H1 (cell line): ENCODE measurements around the gene ARHGAP18. TPM values are rescaled to one million over a fixed set of nuclear protein-coding genes. Genes with fewer than 3 reads are reported as not detected.

Experiments used
- FOSL1 ChIP-seq: IDR thresholded peaks from 2 replicates; pipeline ENCODE4 v1.6.1; 2011; ENCODE audit warnings: mild to moderate bottlenecking, low read depth, low read length, moderate library complexity; ENCODE audit not compliant: insufficient read depth
- GABPA ChIP-seq: IDR thresholded peaks from 2 replicates; pipeline ENCODE4 v1.6.1; 2011; ENCODE audit warnings: mild to moderate bottlenecking, low read length, moderate library complexity, borderline replicate concordance; ENCODE audit not compliant: insufficient read depth
- POU5F1 ChIP-seq: IDR thresholded peaks from 2 replicates; pipeline ENCODE4 v1.6.1; 2011; ENCODE audit warnings: low read depth, mild to moderate bottlenecking, low read length, moderate library complexity
- polyA plus RNA-seq, 7 experiments: library from polyadenylated mRNA; depleted of rRNA in 3 of 7; stranded (reverse) in 5 of 7; unstranded in 2 of 7; fragments of >200 nt in 5 of 7; fragments of 200-250 nt in 2 of 7; gene quantifications; 1 replicate in 5 of 7; 2 replicates in 1 of 7; 4 replicates in 1 of 7; pipeline versions ENCODE4 v1.2.1 to v1.2.3, GENCODE V29; 2011 to 2013; ENCODE audit warnings: missing spikeins in 2 of 7, mixed read lengths in 2 of 7
- total RNA-seq: library from RNA; stranded (reverse); fragmentation: NEBNext Ultra II Directional; extraction: Animal tissue kit (Norgen Biotek cat#: 25700); gene quantifications from 2 replicates; pipeline ENCODE4 v1.2.1, GENCODE V29; 2021
- TF ChIP-seq, protein P1 (sequence below): IDR thresholded peaks from 2 replicates; pipeline ENCODE4 v1.6.1; 2012; ENCODE audit warnings: inconsistent platforms
- TF ChIP-seq, protein P2 (sequence below): IDR thresholded peaks from 2 replicates; pipeline ENCODE4 v1.6.1; 2011; ENCODE audit warnings: low read length, improper control_type of control experiment

Gene ARHGAP18
- total and polyA plus RNA-seq, 2 of the 8 experiments (the other 6 are each of a cell fraction or from before 2014, with no cell fraction given): 0.83 to 4.5 TPM

DNA sequence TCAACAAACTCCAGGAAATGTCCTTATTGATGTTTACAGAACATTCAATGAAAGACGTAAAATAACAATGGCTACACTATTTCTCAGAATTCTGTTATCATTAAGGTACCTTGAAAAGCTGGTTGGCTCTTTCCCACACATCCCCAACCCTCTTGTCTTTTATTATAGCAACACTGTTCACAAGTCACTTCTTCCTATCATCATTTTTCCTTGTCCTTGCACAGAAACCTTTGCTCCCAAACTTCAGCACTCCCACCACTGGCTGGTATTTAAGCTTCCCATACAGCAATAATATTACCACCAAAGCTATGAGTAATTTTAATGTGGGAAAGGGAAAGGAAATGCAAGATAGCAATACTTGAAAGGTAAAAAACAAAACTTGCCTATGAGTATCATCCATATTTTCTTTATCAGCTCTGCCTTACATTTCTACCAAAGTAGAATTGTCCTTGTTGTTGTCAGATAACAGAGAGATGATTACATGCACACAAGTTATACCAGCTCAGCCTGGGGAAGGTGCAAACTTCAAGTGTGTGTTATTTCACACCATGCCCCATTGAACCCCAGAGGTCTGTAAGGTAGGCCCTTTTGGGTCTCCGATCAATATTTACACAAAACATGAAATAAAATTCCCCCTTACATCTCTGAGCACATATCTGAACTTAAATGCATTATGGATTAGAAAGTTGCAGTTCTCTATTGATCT lies 32.2 kb downstream of the ARHGAP18 start (continued):
- TF ChIP-seq, protein P1, sequence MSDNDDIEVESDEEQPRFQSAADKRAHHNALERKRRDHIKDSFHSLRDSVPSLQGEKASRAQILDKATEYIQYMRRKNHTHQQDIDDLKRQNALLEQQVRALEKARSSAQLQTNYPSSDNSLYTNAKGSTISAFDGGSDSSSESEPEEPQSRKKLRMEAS: no peak
- TF ChIP-seq FOSL1: no peak
- TF ChIP-seq, protein P2, sequence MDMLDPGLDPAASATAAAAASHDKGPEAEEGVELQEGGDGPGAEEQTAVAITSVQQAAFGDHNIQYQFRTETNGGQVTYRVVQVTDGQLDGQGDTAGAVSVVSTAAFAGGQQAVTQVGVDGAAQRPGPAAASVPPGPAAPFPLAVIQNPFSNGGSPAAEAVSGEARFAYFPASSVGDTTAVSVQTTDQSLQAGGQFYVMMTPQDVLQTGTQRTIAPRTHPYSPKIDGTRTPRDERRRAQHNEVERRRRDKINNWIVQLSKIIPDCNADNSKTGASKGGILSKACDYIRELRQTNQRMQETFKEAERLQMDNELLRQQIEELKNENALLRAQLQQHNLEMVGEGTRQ: no peak
- no peak for TF ChIP-seq POU5F1
- no peak for TF ChIP-seq GABPA
